Suppressor macrophage treated with lipopolysaccharide for 1 hour (primary cell): ENCODE results near the gene AKAP17A.
"Not testable (repeated sequence)": the region's sequence is repeated elsewhere in the genome, so short reads cannot be mapped to it uniquely, and the experiment has no call there.

Source experiments
- DNase-seq, 3 donors: peaks; one replicate each; pipeline ENCODE4 v3.0.0-alpha.2; 2020 to 2022

AKAP17A gene, protein sequence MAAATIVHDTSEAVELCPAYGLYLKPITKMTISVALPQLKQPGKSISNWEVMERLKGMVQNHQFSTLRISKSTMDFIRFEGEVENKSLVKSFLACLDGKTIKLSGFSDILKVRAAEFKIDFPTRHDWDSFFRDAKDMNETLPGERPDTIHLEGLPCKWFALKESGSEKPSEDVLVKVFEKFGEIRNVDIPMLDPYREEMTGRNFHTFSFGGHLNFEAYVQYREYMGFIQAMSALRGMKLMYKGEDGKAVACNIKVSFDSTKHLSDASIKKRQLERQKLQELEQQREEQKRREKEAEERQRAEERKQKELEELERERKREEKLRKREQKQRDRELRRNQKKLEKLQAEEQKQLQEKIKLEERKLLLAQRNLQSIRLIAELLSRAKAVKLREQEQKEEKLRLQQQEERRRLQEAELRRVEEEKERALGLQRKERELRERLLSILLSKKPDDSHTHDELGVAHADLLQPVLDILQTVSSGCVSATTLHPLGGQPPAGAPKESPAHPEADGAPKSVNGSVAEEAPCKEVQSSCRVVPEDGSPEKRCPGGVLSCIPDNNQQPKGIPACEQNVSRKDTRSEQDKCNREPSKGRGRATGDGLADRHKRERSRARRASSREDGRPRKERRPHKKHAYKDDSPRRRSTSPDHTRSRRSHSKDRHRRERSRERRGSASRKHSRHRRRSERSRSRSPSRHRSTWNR

DNA sequence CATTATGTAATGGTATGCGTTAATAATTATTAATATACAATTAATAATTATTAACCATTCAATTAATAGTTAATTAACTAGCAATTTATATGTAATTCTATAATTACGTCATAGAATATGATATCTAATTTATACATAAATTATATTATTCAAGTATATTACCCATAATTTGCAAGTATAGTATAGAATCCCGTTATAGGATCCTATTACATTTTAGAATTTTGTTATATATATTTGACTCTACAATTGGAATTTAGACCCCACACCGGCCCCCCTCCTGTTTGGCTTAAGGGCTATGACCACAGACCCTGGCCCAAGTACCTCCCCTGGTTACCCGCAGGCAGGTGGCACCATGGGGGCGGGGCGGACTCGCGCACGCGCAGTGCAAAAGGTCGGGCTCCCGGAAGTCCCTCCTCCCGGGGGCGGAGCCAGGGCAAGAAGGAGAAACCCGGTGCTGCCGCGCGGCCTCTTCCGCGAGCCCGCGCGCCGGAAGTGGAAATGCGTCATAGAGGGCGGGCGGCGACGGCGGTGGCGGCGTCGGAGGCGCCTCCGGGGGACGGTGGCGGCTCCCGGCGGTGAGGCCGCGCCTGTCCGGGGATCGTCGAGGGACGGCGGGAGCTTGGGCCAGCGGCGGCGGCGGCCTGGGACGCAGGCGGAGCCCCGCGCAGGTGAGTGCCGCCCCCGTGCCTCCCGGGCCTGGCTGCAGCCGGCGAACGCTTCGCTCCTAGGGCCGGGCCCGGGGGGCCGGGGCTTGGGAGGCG, at the start of gene AKAP17A:
TSS of gene AKAP17A (plus strand) at position 503 of the 761 bp plus-strand sequence. CDS start 1,859 bp downstream, outside the sequence.
- peak; percentile 97 to 98 (median 98) for DNase-seq

GRCh38 chrX:1542994-1543725, 48.2 kb upstream of the AKAP17A start:
- DNase-seq, result no peak

DNA sequence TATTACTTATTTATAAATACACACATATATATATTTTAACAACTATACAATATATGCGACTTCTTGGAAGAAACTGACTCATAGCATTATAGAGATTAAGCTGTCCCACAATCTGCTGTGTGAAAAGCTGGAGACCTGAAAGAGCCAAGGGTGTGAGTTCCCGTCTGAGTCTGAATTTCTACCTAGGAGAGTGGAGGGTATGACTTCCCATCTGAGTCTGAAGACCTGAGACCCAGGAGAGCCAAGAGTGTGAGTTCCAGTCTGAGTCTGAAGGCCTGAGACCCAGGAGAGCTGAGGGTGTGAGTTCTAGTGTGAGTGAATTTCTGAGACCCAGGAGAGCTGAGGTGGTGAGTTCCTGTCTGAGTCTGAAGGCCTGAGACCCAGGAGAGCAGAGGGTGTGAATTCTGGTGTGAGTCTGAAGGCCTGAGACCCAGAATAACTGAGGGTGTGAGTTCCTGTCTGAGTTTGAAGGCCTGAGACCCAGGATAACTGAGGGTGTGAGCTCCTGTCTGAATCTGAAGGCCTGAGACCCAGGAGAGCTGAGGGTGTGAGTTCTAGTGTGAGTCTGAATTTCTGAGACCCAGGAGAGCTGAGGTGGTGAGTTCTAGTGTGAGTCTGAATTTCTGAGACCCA, 45.5 kb upstream of the AKAP17A start:
- DNase-seq, result no peak

DNA sequence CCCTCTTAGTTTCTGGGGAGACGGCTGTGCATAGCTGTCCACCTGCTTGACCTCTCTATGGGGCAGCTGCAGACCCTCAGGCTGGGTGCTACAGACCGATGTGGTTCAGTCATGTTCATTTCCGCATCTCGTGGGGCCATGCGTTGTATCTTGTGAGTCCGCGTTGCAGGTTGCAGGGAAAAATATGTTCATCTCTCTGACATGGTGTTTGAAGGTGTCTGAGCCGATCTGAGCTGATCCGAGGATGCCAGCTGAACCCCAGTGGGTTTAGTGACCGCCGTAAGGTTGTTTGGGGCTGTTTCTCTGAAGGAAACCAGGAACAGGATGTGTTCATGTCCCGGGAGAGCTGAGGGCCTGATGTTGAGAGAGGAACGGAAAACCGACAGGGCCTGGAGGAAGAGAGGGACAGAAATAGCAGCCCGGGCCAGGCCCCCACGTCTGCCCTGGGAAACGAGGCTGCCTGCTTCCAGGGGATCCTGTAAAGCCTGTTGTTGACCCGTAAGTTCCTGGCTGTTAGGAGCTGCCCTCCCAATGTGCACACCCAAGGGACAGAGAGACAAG, 44.6 kb upstream of the AKAP17A start:
- peak in 1 of 3 donors; percentile 25 for DNase-seq

DNA sequence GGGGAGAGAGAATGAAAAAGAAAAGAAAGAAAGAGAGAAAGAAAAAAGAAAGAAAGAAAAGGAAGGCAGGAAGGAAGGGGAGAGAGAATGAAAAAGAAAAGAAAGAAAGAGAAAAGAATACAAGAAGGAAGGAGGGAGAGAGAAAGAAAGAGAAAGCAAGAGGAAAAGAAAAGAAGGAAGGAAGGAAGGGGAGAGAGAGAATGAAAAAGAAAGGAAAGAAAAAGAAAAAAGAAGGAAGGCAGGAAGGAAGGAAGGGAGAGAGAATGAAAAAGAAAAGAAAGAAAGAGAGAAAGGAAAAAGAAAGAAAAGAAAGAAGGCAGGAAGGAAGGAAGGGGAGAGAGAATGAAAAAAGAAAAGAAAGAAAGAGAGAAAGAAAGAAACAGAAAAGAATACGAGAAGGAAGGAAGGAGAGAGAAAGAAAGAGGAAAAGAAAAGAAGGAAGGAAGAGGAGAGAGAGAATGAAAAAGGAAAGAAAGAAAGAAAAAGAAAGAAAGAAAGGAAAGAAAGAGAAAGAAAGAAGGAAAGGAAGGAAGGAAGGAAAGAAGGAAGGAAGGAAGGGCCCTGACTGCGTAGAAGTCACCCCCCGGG, 39.4 kb upstream of the AKAP17A start:
- DNase-seq, result no peak

- DNase-seq, result no peak
Measured at GRCh38 chrX:1554469-1555210, 36.8 kb upstream of the AKAP17A start.

DNA sequence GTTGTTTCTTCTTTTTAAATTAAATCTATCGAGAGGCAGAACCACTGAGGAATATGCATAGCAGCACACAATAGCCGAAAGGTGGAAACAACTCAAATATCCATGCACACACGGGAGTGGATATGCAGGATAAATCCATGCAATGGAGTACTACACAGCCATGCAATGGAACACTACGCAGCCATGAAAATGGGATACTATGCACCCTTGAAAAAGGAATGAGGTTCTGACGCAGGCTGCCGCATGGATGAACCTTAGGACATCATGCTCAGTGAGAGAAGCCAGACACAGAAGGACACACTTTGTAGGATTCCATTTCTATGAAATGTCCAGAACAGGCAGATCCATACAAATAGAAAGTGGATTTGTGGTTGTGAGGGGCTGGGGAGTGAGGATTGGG, 36.0 kb upstream of the AKAP17A start:
- no peak for DNase-seq

- DNase-seq, result not testable (repeated sequence)
Measured at GRCh38 chrX:1557442-1557841, 34.0 kb upstream of the AKAP17A start.

DNA sequence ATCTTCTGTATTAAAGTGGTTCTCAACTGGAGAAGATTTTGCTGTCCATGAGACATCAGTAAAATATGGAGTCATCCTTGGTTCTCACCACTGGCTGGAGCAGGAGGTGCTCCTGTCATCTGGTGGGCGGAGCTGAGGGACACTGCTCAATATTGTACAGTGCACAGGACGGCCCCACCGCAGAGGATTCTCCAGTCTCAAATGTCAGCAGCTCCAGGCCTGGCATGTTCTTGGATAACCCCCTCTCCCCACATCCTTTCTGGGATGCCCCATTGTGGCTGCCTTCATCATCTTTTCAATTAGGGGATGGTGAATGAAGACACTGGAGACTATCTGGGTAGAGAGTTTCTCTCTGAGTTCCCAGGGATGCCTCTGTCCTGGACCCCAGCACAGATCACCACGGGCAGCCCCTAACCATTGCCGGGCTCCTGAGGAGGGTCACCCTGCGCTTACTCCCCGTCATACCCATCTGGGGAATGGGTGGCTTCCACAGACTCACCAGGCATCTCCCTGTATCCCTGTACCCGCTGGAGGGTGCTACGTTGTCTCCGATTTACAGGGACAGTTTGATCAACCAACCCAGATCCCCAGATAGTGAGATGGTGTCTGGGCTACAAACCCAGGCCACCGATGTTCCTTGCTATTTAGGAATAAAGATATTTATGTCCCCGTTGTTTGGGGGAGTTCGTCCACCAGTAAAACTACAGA, 32.5 kb upstream of the AKAP17A start:
- DNase-seq, result no peak

- no peak for DNase-seq
Measured at GRCh38 chrX:1561164-1561563, 30.2 kb upstream of the AKAP17A start.

DNA sequence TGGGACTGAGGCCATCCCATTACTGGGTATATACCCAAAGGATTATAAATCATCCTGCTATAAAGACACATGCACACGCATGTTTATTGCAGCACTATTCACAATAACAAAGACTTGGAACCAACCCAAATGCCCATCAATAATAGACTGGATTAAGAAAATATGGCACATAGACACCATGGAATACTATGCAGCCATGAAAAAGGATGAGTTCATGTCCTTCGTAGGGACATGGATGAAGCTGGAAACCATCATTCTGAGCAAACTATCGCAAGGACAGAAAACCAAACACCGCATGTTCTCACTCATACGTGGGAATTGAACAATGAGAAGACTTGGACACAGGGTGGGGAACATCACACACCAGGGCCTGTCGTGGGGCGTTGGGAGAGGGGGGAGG, 27.3 kb upstream of the AKAP17A start:
- DNase-seq, result not testable (repeated sequence)

DNA sequence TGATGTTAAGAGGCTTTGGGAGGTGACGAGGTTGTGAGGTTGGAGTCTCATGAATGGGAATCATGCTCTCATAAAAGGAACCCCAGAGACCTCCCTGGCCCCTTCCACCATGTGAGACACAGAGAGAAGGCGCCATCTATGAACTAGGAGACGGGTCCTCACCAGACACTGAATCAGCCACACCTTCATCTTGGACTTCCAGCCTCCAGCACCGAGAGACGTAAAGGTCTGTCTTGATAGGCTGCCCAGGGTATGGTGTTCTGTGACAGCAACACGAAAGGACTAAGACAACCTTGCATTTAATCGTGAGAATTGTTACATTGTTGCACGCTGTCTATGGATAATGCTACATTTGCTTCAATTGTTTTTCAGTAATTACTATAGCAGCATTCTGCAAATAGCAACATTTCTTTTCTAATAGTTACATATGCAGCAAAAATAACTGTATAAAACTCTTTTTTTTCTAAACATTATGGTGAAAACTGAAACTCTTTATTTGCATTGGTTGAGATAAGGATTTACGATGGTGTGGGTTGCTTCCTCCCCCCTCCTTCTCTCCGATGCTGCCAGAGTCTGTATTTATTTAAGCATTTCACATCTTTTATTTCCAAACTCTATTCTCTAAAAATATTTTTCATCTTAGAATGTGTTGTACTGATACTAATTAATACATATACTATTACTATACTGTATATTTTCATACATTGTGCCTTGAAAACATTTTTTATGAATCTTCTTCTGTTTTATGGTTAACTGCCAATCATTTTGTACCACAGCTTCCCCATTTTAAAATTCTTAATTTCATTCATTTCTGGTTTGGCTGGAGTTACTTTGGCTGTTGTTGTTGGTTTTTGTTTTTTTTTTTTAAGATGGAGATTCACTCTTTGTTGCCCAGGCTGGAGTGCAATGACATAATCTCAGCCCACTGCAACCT, 26.4 kb upstream of the AKAP17A start:
- no peak for DNase-seq

DNA sequence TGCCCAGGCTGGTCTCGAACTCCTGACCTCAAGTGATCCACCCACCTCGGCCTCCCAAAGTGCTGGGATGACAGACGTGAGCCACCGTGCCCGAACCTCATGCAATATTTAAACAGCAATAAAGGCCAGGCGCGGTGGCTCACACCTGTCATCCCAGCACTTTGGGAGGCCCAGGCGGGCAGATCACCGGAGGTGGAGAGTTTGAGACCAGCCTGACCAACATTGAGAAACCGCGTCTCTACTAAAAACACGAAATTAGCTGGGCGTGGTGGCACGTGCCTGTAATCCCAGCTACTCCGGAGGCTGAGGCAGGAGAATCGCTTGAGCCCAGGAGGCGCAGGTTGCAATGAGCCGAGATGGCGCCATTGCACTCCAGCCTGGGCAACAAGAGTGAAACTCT, 17.2 kb upstream of the AKAP17A start:
- not testable (repeated sequence) for DNase-seq

DNA sequence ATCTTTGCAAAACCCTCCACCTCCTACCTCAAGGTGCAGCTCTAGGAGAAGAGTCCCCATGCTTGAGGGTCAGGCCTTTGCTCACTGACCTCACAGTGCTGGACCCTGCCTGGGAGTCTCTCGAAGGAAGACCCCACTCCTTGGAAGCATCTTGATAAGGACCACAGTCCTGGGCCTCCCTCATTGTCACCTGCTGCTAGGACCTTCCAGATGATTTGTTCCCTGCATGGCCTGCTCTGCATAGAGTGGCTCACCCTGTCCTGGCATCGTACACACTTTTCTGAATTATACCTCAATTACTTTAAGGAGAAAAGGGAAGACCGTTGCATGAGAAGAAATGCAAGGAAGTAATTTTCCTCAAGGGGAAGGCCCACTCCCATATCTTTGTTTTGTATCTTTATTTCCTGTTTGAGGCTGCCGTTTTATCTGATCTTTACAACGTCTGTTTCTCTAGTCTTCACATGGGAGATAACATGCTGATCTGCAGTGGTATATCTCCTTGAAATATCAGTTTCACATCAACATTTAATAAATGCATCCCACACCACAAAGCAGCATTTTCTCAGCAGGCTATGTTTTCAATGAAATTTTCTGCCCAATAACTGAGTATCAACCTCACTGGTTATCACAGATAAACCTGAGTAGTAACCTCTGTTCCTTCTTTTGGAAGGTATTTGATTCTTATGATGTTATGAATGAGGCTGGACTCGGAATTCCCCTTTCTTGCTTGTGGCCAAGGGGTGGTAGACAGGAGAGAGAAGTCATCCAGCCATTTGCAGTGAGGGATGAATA, 15.0 kb upstream of the AKAP17A start:
- DNase-seq, result no peak

DNA sequence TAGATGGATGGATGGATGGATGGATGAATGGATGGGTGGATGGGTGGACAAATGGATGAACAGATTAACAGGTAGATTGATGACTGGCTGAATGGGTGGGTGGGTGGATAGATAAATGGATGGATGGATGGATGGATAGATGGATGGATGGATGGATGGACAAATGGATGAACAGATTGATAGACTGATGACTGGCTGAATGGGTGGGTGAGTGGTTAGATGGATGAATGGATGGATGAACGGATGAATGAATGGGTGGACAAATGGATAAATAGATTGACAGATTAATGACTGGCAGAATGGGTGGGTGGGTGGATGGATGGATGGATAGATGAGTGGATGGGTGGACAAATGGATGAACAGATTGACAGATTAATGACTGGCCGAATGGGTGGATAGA, 13.6 kb upstream of the AKAP17A start:
- DNase-seq, result no peak

GRCh38 chrX:1578511-1579173, 12.8 kb upstream of the AKAP17A start:
- DNase-seq, result no peak

GRCh38 chrX:1581132-1581531, 10.3 kb upstream of the AKAP17A start:
- peak; percentile 74 to 85 (median 84) for DNase-seq
